Chondrocyte (in vitro differentiated cells): ENCODE measurements around the gene ANAPC15. TPM values are rescaled to one million over a fixed set of nuclear protein-coding genes. Genes with fewer than 3 reads are reported as not detected.

Experiments
- DNase-seq: peaks from one replicate; pipeline ENCODE4 v3.0.0; 2021; ENCODE audit warnings: mixed read lengths, low spot score
- H3K27ac Mint-ChIP-seq: one replicate; pipeline ENCODE4 v1.8.0; 2021; ENCODE audit warnings: mild to moderate bottlenecking, moderate library complexity, mixed read lengths; ENCODE audit not compliant: unreplicated experiment
- H3K27me3 Mint-ChIP-seq: 2 replicates; pipeline ENCODE4 v1.8.0; 2021; ENCODE audit warnings: low read depth, mixed read lengths
- H3K36me3 Mint-ChIP-seq: 2 replicates; pipeline ENCODE4 v1.8.0; 2021; ENCODE audit warnings: low read depth, mixed read lengths
- H3K4me1 Mint-ChIP-seq: 2 replicates; pipeline ENCODE4 v1.8.0; 2021; ENCODE audit warnings: low read depth, mild to moderate bottlenecking, mixed read lengths
- H3K4me3 Mint-ChIP-seq: one replicate; pipeline ENCODE4 v1.8.0; 2021; ENCODE audit warnings: mild to moderate bottlenecking, moderate library complexity, mixed read lengths; ENCODE audit not compliant: unreplicated experiment
- H3K9me3 Mint-ChIP-seq: 2 replicates; pipeline ENCODE4 v1.8.0; 2021; ENCODE audit warnings: low read depth, mixed read lengths
- total RNA-seq: library from RNA; stranded (reverse); gene quantifications from 3 replicates; pipeline ENCODE4 v1.2.1, GENCODE V29; 2021
- TF ChIP-seq, protein P1 (sequence below): fragments of 200-600 bp; sonication (generic); IDR thresholded peaks from 2 replicates; pipeline ENCODE4 v1.5.0; 2021; ENCODE audit warnings: antibody characterized with exemption, mild to moderate bottlenecking, moderate library complexity

The ANAPC15 gene
- total RNA-seq, 1 donor from 2014 or later = 37.6 TPM

GRCh38 chr11:72084076-72084475 is 28.4 kb downstream of the ANAPC15 start:
- no peaks in the 10 kb centered on the region for H3K36me3 Mint-ChIP-seq
- H3K4me3 Mint-ChIP-seq = no peak overlapping the region
- no peaks in the 10 kb centered on the region for H3K27me3 Mint-ChIP-seq
- H3K4me1 Mint-ChIP-seq = peaks cover 16% of the 10 kb centered on the region
- no peaks in the 10 kb centered on the region for H3K9me3 Mint-ChIP-seq
- no peak overlapping the region for H3K27ac Mint-ChIP-seq
- TF ChIP-seq, protein P1, sequence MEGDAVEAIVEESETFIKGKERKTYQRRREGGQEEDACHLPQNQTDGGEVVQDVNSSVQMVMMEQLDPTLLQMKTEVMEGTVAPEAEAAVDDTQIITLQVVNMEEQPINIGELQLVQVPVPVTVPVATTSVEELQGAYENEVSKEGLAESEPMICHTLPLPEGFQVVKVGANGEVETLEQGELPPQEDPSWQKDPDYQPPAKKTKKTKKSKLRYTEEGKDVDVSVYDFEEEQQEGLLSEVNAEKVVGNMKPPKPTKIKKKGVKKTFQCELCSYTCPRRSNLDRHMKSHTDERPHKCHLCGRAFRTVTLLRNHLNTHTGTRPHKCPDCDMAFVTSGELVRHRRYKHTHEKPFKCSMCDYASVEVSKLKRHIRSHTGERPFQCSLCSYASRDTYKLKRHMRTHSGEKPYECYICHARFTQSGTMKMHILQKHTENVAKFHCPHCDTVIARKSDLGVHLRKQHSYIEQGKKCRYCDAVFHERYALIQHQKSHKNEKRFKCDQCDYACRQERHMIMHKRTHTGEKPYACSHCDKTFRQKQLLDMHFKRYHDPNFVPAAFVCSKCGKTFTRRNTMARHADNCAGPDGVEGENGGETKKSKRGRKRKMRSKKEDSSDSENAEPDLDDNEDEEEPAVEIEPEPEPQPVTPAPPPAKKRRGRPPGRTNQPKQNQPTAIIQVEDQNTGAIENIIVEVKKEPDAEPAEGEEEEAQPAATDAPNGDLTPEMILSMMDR = no peak
- no peak for DNase-seq

DNA sequence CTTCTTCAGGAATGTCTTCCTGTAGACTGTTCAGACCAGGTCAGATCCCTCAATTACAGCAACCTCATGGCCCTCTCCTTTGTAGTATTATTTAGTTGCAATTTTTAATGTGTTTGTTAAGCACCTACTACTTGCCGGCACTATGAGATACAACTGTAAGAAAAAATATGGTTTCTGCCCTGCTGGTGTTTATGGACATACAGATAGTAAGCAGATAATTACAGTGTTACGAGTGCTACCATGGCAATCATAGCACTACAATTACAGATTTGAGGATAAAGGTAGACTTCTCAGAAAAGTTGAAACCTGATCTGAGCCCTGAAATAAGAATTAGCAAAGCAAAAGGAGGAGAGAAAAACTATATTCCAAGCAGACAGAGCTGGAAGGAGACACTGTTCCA is 29.1 kb downstream of the ANAPC15 start:
- no peaks in the 10 kb centered on the region for H3K9me3 Mint-ChIP-seq
- H3K27ac Mint-ChIP-seq = no peak overlapping the region
- no peaks in the 10 kb centered on the region for H3K36me3 Mint-ChIP-seq

DNA sequence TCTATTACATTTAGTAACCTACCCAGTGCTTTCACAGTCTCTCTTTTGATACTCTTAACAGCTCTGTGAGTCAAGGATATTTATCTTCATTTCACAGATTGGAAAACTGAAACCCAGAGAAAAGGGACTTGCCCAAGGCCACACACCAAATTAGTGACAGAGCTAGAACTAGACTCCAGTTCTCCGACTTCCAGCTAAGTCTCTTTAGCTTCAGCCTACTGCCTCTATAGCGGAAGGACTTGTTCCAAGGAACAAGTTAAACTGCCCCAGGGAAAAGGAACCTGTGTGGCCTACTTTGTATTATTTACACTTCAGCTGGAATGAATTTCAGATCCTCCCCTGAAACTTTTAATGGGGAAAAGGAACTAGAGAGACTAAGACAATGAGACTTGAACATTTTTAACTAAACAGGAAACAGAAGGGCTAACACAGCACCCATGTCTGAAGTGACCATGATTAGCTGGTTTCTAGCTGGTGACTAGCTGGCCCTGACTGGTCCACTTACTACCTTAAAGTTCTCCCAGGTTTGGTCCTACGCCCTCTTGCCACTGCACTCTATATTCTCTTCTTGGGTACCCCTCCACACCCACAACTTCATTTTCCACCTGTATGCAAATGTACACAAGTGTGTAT is 30.6 kb downstream of the ANAPC15 start:
- Mint-ChIP-seq H3K27ac (peak overlapping the region; percentile 72), H3K9me3 (no peaks in the 10 kb centered on the region), H3K27me3 (no peaks in the 10 kb centered on the region), H3K36me3 (no peaks in the 10 kb centered on the region), H3K4me3 (peak overlapping the region; percentile 89), H3K4me1 (peaks cover 29% of the 10 kb centered on the region)
- TF ChIP-seq, protein P1 = no peak
- DNase-seq = no peak

More for the DNA sequence above, 29.1 kb downstream of the ANAPC15 start:
- Mint-ChIP-seq H3K27me3 (no peaks in the 10 kb centered on the region), H3K4me1 (peaks cover 23% of the 10 kb centered on the region), H3K4me3 (no peak overlapping the region)
- TF ChIP-seq, protein P1 = no peak
- no peak for DNase-seq

DNA sequence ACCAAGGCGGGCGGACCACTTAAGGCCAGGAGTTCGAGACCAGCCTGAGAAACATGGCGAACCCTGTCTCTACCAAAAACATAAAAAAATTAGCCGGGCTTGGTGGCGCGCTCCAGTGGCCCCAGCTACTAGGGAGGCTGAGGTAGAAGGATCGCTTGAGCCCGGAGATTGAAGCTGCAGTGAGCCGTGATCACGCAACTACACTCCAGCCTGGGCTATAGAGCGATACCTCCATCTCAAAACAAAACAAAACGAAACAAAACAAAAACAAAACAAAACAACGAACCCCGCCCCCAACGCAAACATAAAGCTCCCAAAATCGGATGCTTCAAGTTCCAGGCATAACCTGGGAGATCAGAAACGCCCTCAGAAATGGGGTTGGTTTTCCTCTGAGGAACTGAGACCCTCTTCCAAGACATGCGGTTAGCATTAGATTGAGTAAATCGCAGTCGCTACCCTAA is 31.3 kb downstream of the ANAPC15 start:
- Mint-ChIP-seq H3K27me3 (no peaks in the 10 kb centered on the region), H3K4me3 (peak overlapping the region; percentile 89), H3K36me3 (no peaks in the 10 kb centered on the region), H3K27ac (peak overlapping the region; percentile 93), H3K9me3 (no peaks in the 10 kb centered on the region), H3K4me1 (peaks cover 29% of the 10 kb centered on the region)
- DNase-seq = no peak
- TF ChIP-seq, protein P1 = no peak

GRCh38 chr11:72080326-72081183 is 31.9 kb downstream of the ANAPC15 start, which contains the start of the genes LRRC51 and NUMA1:
Gene LRRC51 (plus strand): TSS chr11:72080850. CDS start chr11:72089084, 8,234 bp downstream.
Gene NUMA1 (minus strand): TSS chr11:72080542. CDS start chr11:72035943, 44,599 bp downstream.
- TF ChIP-seq, protein P1 = no peak
- peak; percentile 100 for DNase-seq
- Mint-ChIP-seq H3K36me3 (no peaks in the 10 kb centered on the region), H3K27me3 (no peaks in the 10 kb centered on the region), H3K4me3 (peak within 1 kb of the TSS; percentile 89), H3K4me1 (peaks cover 29% of the 10 kb centered on the region), H3K27ac (peak within 1 kb of the TSS; percentile 93), H3K9me3 (no peaks in the 10 kb centered on the region)
